Testis (tissue), 3 donors: Measurements from ENCODE around the gene SLC25A11. TPM values are rescaled to one million over a fixed set of nuclear protein-coding genes. Genes with fewer than 3 reads are reported as not detected.

Experiments used
- DNase-seq: peaks from one replicate; pipeline ENCODE4 v3.0.0-alpha.2; 2019
- H3K27ac ChIP-seq, 2 donors: fragments of 200-600 bp; sonication (generic); one replicate each; pipeline ENCODE4 v1.5.1; 2019
- H3K27me3 ChIP-seq: fragments of 200-600 bp; sonication (generic); one replicate; pipeline ENCODE4 v1.5.1; 2019
- H3K36me3 ChIP-seq: fragments of 200-600 bp; sonication (generic); one replicate; pipeline ENCODE4 v1.5.1; 2017; ENCODE audit warnings: low read depth; ENCODE audit errors: missing control alignments
- H3K4me1 ChIP-seq: fragments of 200-600 bp; sonication (generic); one replicate; pipeline ENCODE4 v1.5.1; 2019
- H3K4me3 ChIP-seq, 2 donors: fragments of 200-600 bp; sonication (generic); one replicate each; pipeline ENCODE4 v1.5.1; 2017 to 2019
- H3K9me3 ChIP-seq: fragments of 200-600 bp; sonication (generic); one replicate; pipeline ENCODE4 v1.5.1; 2017
- CTCF ChIP-seq, 3 experiments: fragments of 450-650 bp in 2 of 3; fragments of 200-600 bp in 1 of 3; sonication (generic) in 1 of 3; IDR thresholded peaks; one replicate each; pipeline ENCODE4 v1.5.1; 2016 to 2019; ENCODE audit warnings: antibody characterized with exemption in 3 of 3, mild to moderate bottlenecking in 2 of 3, moderate library complexity in 1 of 3
- POLR2A ChIP-seq: fragments of 450-650 bp; IDR thresholded peaks from one replicate; pipeline ENCODE4 v1.6.1; 2017; ENCODE audit warnings: antibody characterized with exemption, mild to moderate bottlenecking, moderate library complexity
- WGBS, 2 donors: methylation state at CpG; one replicate each; pipeline ENCODE4 v1.1.5; 2018; 5-methylcytosine and 5-hydroxymethylcytosine counted together
- intact Hi-C: fragments of 100-400 bp; cut with DNase I; formaldehyde crosslinking; loops from one replicate; pipeline ENCODE4 v1.15.1; 2023; ENCODE audit warnings: low total_unique reads
- polyA plus RNA-seq: library from polyadenylated mRNA; stranded (reverse); fragments of 350-450 nt; fragmentation: Illumina TruSeq; extraction: RNeasy Lipid Tissue Mini Kit (QIAGEN cat#74804); gene quantifications from one replicate; pipeline ENCODE4 v1.2.3, GENCODE V29; 2014; ENCODE audit warnings: low read depth, low replicate concordance; ENCODE audit not compliant: insufficient read depth
- total RNA-seq, 2 donors: library from RNA; depleted of rRNA; stranded (reverse); fragments of >200 nt; gene quantifications; one replicate each; pipeline ENCODE4 v1.2.3, GENCODE V29; 2016

SLC25A11 gene
- total and polyA plus RNA-seq, 3 donors from 2014 or later = 23.7 to 25.9 (median 24.3) TPM

- no peak for DNase-seq
- Histone ChIP-seq H3K27me3 (no peaks in the 10 kb centered on the region), H3K4me3 (peak overlapping the region; percentile 32 to 36), H3K4me1 (peaks cover 8% of the 10 kb centered on the region), H3K27ac (no peak overlapping the region), H3K9me3 (no peaks in the 10 kb centered on the region), H3K36me3 (no peaks in the 10 kb centered on the region)
- intact Hi-C loops = loop anchor here (10.0 kb wide), 1 partner anchor 194 kb away; the partner anchor contains the start of gene PELP1
- TF ChIP-seq CTCF (IDR thresholded peaks at IDR 0.05) (no peak), POLR2A (no peak)
- 20 to 38% methylated on average over 7 to 34 of the region's 34 CpGs for WGBS, 2 donors
Measured at GRCh38 chr17:4898927-4899326, 40.9 kb downstream of the SLC25A11 start.

DNA sequence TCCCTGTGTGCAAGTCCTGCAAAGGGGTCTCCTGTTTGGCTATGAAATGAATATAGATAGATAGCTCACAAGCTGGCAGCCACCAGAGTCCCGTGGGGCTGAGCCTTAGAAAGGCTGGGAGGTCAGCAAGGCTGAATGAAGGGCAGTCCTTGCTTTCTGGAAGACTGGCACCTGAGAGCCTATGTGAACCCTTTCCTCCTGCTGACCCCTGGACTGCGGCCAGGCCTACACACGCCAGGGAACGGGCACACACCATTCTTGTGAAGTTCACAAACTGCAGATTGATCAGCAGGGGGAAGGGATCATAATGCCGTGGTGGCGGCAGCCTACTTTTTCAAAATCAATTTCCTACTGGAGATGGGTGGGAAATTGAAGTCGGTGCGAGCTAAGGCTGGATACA lies 41.5 kb downstream of the SLC25A11 start:
- H3K9me3 ChIP-seq = no peaks in the 10 kb centered on the region
- intact Hi-C loops = loop anchor here (10.0 kb wide), 1 partner anchor 194 kb away; the partner anchor contains the start of gene PELP1
- H3K36me3 ChIP-seq = no peaks in the 10 kb centered on the region
- WGBS, 2 donors = 44 to 52% methylated on average over 8 of the region's 8 CpGs
- no peak for DNase-seq
- no peak overlapping the region for H3K27ac ChIP-seq
- TF ChIP-seq CTCF (IDR thresholded peaks at IDR 0.05) = no peak
- TF ChIP-seq POLR2A = no peak
- H3K4me3 ChIP-seq = no peak overlapping the region
- no peaks in the 10 kb centered on the region for H3K27me3 ChIP-seq
- peaks cover 8% of the 10 kb centered on the region for H3K4me1 ChIP-seq

- intact Hi-C loops = loop anchor here (10.0 kb wide), 1 partner anchor 193 kb away; the partner anchor contains the start of gene PELP1
- TF ChIP-seq POLR2A = no peak
- no peak for TF ChIP-seq CTCF (IDR thresholded peaks at IDR 0.05)
- DNase-seq = no peak
- Histone ChIP-seq H3K27me3 (no peaks in the 10 kb centered on the region), H3K4me1 (peaks cover 8% of the 10 kb centered on the region), H3K4me3 (no peak overlapping the region), H3K36me3 (no peaks in the 10 kb centered on the region), H3K9me3 (no peaks in the 10 kb centered on the region), H3K27ac (no peak overlapping the region)
- 69 to 83% methylated on average over 5 of the region's 5 CpGs for WGBS, 2 donors
Measured at GRCh38 chr17:4897785-4898184, 42.1 kb downstream of the SLC25A11 start.

GRCh38 chr17:4897198-4897687 lies 42.6 kb downstream of the SLC25A11 start:
- Histone ChIP-seq H3K4me3 (no peak overlapping the region), H3K36me3 (no peaks in the 10 kb centered on the region), H3K4me1 (peaks cover 5% of the 10 kb centered on the region), H3K27me3 (no peaks in the 10 kb centered on the region), H3K9me3 (no peaks in the 10 kb centered on the region), H3K27ac (no peak overlapping the region)
- TF ChIP-seq CTCF (IDR thresholded peaks at IDR 0.05) (no peak), POLR2A (no peak)
- no peak for DNase-seq
- intact Hi-C loops = loop anchor here (10.0 kb wide), 1 partner anchor 192 kb away; the partner anchor contains the start of gene PELP1
- 74 to 75% methylated on average over 10 of the region's 10 CpGs for WGBS, 2 donors
